ENCODE data around the gene C1orf21.
A peak's percentile ranks its signal among the peaks of the same experiment; 100 is the strongest.

Gene C1orf21

DNA sequence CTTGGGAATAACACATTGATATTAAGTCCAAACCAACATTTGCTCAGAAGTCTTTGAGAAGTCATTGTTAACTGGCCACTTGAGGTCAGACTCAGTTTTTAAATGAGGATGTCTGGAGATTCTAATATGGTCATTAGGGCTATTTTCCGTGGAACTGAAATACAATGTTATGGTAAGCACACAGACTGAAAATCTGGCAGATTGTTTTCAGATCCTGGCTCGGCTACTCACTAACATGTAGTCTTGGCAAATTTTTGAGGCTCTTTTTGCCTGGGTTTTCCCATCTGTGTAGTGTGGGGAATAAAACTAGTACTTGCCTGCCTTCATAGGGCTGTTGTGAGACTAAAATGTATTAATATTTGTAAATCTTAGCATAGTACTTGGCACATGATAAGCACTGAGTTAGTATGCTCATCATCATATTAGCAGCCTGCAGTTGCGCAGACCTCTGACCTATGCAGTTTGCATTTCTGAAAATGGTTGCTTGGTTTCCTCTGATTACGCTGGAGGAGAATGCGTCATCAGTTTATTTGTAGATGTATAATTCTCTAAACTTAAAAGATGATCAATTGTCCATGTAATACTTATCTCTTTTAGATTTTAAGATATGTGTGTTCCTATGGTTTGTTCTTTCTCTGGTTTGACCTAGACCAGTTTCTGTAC is 100.8 kb downstream of the C1orf21 start:
- DNase-seq (ENCODE audit: low read depth), result no peak

DNA sequence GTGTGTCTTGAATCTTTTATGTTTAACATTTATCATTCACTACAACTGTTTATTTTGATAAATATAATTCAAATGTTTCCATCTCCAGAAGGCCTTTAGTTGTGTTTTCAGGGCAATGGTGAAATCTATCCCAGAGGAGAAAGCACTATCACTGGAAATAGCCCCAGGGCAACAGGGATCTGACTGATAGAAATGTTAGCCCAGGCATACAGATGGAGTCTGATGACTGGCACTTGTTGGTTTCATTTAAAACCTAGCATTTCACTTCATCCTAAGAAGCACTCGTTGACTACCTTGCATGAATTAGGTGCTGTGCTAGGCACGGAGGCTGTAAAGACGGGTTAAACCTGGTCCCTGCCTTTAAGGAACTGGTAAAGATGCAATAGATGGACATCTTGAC is 103.1 kb downstream of the C1orf21 start:
- DNase-seq (ENCODE audit: low read depth), result no peak

DNA sequence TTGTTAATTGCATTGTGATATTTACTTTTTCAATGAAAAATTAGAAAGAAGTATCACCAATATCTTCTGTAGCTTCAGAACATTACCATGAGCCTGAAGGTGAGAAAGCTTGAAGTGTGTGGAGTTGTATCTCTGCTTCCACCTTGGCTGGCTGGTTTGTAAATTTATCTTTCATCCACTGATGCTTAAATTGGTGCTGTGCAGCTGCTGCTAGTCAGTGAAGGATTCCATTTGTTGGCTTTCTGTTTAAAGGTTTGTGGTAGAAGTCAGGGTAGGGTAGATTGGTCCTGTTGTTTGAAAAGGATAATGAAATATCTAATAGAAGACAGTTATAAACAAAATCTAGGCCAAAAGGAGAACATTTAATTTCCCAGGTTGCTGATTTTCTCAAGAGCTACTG is 105.7 kb downstream of the C1orf21 start:
- DNase-seq (ENCODE audit: low read depth), result no peak

DNA sequence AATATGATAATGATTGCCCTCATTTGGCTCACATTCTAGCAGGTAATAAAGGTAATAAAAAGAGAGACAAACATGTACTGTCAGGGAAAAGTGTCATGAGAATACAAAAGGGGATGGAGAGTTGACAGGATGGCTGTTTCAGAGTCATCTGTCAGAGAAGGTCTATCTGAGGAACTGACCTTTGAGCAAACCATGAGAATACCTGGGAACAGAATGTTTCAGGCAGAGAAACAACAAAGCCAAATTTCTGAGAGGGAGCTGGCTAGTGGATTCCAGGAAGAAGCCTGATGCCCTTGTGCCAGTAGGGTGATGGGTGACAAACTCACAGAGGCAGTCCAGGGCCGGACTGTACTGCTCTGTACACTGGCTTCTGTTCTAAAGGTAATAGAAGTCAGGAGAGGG is 107.2 kb downstream of the C1orf21 start:
- no peak for DNase-seq (ENCODE audit: low read depth)

DNA sequence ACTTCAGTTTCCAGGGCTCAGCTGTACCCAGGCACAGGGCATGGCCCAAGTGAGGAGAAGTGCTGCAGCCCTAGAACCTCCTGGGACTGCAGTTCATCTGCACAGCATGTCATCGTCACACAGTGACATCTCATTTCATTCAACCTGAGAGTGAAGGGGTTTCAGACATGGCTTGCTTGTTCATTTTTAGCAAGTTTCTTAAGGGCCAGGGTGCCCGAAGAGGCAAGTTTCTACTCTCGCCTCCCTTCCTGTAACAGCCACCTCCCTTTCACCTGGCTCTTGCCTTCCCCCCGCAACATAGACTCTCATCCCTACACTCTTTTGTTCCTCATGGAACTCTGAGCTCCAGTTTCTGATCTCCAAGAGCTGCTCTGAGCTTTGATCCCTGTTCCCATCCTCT is 108.1 kb downstream of the C1orf21 start:
- no peak for DNase-seq (ENCODE audit: low read depth)

DNA sequence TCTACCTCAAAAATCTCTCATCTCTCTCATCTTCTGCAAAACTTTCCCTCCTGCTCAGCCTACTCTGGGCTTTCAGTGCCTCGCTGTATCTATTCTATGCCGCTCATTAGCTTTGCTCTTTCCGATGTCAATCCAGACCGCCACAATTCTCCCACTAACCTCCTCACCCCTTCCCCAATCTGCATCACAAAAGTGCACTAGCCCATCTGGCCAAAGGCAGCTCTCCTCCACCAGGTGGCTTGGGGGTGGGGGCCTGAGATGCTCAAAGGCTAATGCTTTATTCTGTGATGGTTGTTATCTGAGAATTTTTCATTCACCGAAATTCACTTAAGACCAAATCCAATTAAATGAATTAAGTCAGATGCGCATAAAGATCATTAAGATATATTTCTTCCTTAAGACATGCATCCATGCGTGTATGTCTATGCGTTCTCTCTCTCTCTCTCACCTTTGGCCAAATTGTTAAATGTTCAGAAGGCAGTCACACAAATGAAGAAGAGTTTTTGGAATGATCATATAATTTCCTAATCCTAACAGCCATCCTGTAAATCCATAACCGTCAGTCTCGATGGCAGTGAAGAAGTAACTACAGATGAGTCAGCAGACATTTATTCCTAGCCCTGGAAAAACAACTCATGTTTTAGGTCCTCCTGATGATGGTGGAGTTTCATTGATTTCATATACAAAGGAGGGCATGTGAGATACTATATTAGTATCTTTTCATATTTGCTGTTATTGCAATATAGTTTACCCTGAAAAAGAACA is 111.3 kb downstream of the C1orf21 start:
- no peak for DNase-seq (ENCODE audit: low read depth)

DNA sequence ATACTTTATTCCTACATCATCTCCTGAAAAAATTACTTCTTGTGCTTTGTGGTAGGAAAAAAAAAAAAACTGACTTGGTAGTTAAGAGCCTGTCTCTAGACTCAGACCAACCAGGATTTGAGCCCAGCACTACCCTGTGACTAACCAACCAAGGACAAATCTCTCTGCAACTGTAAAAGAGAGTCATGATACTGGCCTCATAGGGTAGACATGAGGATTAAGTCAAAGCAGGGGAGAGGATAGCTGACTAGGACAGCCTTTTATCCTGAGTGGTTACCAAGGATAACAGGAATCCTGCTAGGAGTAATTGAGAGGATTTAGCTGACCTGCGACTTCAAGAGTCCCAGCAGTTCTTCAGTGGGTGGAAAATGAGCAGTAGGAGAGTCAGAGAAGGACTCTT is 112.8 kb downstream of the C1orf21 start:
- DNase-seq (ENCODE audit: low read depth), result no peak

DNA sequence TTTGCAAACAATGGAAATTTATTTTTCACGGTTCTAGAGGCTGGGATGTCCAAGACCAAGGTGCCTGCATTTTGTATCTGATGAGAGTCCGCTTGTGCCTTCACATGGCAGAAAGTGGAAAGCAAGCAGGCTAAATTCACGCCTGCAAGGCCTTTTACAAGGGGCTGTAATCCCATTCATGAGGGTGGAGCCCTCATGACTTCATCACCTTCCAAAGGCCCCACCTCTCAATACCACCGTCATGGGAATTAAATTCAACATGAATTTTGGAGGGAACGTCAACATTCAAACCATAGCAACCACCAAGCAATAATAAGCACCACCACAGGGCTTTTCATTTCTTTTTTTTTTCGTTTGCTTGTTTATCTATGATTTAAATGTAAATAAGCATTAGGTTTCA is 115.3 kb downstream of the C1orf21 start:
- no peak for DNase-seq (ENCODE audit: low read depth)

DNA sequence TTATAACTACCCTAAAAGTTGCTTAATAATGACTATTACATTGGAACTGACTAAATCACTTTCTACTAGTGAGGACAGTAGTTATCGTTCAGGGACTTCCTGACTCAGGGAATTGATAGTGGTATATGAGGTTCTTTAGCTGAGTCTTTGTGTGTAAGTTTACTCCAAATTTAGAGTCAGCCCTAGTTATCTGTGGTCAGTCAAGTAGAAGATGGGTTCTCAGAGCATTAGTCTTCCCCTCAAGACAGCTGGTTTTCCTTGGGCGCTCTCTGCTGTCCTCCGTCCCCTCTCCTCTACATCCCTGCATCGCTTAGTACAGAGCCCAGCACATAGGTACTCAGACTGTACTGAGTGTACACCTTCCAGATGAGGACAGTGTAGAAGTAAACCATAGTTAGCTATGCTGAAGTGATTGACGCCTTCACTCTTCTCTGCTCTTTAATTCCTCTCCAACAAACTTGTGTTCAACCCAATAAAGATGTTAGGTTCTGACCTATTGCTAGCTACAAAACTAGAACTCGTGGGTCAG is 116.5 kb downstream of the C1orf21 start:
- no peak for DNase-seq (ENCODE audit: low read depth)

DNA sequence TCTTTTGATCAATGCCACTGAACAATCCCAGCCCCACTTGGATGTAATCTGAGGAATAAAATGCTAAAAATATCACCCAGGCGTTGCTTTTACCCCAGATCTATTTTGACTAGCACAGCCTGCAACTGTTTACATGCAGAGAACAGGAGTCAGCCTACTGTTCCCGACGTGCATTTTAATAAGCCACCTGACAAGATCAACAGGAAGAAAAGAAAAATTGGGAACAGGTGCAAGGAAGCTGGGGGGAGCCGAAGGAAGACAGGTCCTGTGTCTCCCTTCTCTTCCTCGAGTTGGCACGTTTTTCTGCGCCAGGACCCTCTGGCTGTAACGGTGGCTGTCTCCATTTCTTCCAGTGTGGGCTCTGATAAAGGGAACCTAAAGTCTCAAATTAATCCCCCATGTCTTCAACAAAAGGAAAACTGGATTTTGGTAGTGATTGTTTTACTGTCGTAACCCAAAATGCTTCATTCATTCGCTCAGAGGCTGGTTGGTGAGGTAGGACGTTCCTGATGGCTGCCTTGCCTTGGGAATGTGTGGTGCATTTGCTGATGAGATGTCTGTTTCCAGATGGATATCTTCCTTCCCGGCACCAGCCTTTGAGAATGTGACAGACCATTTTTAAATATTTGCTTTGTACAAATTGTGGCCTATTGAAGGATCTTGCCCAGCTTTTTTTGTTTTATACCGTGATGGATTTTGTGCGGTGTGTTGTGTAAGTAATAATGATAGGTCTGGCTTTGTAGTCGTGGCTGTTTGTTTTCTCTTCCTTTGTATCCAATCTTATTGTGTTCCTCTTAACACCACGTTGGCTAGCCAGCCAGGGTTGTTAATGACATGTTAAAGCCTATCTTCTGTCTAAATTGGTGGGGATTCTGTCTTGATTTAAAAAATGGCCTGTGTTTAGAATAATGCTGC is 117.5 kb downstream of the C1orf21 start:
- DNase-seq (ENCODE audit: low read depth), result no peak

DNA sequence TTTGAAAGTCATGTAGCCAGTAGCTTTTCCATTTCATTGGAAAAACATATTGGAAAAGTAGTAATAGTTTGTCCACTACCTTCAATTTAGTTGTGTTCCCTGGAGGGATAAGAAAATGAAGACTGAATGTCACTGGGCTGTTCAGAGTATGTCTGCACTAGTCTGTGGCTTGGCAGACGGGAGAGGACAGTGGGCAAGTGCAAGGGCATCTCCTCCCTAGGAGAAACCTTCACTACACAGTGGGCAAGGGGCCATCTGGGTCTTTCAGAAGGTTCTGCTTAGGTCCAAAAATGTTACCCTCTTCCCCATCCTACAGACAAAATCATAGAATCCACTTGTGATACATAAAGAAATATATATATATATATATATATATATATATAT is 118.1 kb downstream of the C1orf21 start:
- DNase-seq (ENCODE audit: low read depth), result no peak

DNA sequence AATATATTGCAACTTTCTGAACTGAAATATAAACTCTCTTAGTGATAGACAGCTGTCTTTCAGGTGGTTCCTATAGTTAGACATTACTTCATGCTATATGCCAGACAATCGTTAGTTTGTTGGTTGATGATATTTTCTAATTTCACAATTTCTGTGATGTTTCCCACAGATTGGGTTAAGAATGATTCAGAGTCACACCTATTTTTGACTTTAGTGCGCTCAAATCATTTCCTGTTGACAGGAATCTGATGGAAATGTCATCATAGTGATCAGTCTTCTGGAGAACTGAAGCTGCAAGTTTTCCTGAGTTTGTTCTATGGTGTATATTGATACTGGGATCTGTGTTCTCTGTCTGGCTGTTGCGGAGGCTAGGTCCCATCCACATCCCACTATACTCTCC is 119.7 kb downstream of the C1orf21 start:
- DNase-seq (ENCODE audit: low read depth), result no peak

DNA sequence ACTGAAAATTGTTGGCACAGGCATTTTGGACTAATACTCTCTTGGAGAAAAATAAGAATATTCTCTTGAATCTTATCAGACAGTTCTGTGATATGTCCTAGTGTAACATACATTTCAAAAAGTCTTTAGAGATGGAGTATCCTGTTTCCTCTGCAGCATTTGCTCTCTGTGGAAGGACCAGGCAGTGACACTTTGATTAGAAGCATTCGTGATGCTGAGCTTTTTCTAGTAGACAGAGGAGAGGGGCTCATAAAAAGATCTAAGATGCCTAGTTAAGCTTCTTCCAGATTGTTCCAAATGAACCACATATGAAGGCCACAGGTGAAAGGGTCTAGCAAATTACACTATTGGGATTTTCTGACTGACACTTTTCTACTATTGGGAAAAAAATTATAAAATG is 120.3 kb downstream of the C1orf21 start:
- no peak for DNase-seq (ENCODE audit: low read depth)

DNA sequence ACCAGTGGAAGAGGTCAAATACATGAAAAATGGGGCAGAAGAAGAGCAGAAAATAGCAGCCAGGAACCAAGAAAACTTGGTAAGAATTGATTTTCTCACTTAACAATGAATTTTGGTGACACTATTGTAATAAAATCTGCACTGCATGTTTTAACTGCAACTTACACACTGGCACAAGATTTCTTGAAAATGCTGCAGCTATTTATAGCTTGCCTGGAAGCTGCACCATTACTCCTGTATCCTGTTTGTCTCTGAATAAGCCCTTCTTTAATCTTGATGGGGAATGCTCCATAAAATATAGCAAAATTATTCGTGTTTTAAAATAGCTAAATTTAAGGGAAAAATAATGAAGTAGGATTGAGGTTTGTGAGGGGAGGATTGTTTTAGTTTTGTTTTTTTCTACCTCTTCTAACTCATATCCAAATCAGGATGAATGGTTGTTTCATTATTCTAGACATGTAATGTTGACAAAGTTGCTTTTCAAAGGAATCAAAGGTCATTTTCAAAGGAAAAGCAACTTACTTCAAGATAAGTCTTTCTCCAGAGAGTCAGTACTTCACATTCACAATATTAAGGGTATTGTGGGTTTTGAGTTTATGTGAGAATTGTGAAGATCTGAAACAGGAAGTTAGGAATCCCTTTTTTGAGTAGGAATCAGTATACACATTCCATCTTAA is 120.9 kb downstream of the C1orf21 start:
- no peak for DNase-seq (ENCODE audit: low read depth)

DNA sequence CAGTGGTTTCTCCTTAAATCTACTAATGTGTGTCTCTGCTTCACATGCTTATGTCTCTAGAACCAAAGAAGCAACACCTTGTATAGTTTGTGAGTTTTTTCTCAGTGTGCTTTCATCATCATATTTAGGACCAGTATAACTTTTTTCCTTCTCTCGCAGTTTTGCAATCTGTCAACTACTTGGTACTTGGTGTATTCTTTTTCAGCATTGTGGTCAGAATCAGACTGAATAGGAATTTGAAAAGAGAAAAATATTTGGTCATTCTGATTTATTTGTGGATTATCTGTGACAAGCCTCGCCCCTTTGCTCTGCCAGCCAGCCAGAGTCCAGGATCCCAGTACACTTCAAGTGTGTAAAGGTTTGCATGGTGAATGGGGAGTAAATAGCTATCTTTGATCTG is 122.3 kb downstream of the C1orf21 start:
- DNase-seq (ENCODE audit: low read depth), result no peak

DNA sequence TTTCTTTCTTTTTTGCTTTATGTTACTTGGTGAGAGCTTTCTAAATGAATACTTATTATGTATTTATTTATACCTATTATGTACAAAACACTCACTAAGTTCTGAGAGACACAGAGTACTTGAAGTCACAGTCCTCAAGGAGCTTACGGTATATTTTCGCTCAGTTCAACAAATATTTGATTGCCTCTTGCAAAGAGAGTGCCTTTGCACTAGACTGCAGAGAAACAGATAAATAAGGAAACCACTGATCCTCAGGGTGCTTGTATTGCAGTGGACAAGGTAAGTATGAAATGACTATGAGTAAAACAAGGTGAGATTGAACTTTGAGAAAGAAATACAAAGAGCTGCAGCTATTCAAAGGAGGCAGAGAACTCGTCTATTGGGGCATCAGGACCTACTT is 123.3 kb downstream of the C1orf21 start:
- no peak for DNase-seq (ENCODE audit: low read depth)

DNA sequence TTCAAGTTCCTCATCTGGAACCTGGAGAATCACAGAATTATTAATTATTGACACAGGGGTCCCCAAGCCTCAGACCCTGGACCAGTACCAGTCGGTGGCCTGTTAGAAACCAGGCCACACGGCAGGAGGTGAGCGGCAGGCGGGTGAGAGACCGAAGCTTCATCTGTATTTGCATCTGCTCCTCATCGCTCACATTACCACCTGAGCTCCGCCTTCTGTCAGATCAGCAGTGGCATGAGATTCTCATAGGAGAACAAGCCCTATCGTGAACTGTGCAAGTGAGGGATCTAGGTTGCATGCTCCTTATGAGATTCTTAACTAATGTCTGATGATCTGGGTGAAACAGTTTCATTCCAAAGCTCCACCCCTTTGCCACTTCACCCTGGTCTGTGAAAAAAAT is 125.9 kb downstream of the C1orf21 start:
- no peak for DNase-seq (ENCODE audit: low read depth)

DNA sequence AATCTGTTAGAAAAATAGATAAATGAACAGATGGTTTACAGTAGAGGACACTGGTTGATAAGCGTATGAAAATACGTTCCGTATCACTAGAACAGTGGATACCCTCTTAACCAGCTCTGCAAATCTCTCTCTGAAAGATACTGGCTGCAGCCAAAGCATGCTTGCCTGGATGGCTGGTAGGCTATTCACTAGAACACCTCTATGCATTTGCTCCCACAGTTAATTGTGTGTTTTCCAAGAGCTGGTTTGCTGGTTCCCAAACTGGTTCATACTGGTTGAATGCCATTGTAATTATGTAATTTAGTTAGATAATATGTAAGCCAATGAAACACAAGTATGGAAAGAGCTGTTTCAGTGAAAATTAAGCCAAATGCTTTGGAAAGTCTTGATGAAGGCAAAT is 126.6 kb downstream of the C1orf21 start:
- DNase-seq (ENCODE audit: low read depth), result no peak

DNA sequence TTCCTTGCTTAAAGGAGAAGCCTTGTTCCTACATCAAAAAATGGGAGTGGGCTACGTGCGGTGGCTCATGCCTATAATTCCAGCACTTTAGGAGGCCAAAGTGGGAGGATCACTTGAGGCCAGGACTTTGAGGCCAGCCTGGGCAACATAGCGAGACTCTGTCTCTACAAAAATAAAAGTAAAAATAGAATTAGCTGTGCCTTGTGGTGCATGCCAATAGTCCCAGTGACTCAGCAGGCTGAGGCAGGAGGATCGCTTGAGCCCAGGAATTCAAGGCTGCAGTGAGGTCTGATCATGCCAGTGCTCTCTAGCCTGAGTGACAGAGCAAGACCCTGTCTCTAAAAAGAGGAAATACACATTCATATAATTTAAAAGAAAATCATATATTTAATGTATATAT is 127.1 kb downstream of the C1orf21 start:
- peak; percentile 21 for DNase-seq (ENCODE audit: low read depth)

DNA sequence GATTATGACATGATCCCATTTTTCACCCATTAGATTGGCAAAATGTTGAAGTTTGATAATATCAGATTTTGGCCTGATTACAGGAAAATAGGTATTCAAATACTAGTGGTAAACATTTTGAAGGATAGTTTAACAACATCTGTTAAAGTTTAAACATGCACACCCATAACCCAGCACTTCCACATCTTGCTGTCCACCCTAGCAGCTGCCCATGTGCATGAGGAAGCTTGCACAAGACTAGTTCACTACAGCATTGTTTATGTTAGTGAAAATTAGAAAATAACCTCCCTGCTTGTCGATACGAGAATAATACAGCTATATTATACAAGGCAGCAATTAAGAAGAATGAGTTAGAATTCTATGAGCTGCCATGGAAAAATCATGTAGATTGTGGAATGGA is 127.6 kb downstream of the C1orf21 start:
- no peak for DNase-seq (ENCODE audit: low read depth)

DNA sequence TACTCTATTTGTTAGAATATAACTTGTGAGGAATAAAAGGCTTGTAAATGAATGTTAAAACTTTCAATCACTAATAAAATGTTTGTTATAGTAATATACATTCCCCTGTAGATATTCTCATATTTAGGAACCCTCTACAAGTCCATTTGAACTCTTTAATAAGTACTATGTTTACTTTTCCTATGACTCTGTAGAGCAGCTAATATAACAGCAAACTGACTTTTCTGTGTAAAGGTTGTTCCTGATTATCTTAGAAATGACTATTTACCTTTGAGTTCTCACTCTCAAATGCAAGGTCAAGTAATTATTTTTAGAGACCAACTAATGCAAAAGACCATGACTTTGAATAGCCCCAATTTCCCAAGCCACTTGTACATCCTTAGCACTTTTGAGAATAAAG is 130.3 kb downstream of the C1orf21 start:
- DNase-seq (ENCODE audit: low read depth), result no peak

DNA sequence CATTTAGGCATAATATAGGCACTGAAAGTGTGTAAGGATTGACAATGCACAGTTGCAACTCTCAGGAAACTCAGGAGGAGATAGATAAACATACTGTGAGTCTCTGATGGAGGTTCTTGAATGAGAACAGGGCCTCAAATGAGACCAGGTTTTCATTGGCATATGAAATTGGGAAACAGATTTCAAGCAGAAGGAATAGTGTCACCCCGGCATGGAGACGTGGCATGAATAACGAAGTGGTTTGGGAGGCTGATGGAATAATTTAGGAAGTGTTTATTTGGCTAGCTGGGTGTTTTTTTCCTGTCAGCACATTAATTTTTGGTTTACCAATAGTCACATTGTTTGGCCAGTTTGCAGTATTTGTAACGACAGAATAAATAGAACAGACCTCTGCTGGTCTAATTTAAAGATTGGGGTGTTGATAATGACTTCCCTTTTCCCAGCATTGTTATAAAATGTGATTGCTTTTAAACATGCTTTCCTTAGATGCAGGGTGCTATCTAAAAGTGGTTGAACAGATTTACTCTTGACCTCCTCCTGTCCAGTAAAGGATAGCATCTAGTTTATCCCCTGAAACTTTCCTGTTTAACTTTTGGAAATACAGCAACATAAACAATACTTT is 132.0 kb downstream of the C1orf21 start:
- no peak for DNase-seq (ENCODE audit: low read depth)
